Liver (tissue), 9 donors: Measurements from ENCODE around the gene ENPP3. TPM values are rescaled to one million over a fixed set of nuclear protein-coding genes. Genes with fewer than 3 reads are reported as not detected.

Experiments used
- DNase-seq: peaks from one replicate; pipeline ENCODE4 v3.0.0-alpha.2; 2017; ENCODE audit warnings: low spot score
- H3K27ac ChIP-seq, 2 donors: one replicate each; pipeline ENCODE4 v1.7.0; 2013; ENCODE audit warnings: inconsistent platforms in 2 of 2, low read length in 2 of 2, control low read depth in 1 of 2, low read depth in 1 of 2, mild to moderate bottlenecking in 1 of 2
- H3K27me3 ChIP-seq, 4 donors: one replicate each; pipeline versions ENCODE4 v1.6.1 to v1.7.0; 2013; ENCODE audit warnings: low read length in 3 of 4, inconsistent platforms in 1 of 4, mild to moderate bottlenecking in 1 of 4, moderate library complexity in 1 of 4; ENCODE audit not compliant: control insufficient read depth in 4 of 4, insufficient read depth in 4 of 4
- H3K36me3 ChIP-seq, 4 donors: one replicate each; pipeline versions ENCODE4 v1.6.1 to v1.7.0; 2013; ENCODE audit warnings: low read length in 3 of 4, mild to moderate bottlenecking in 3 of 4, low read depth in 1 of 4, moderate library complexity in 1 of 4; ENCODE audit not compliant: control insufficient read depth in 4 of 4, insufficient read depth in 3 of 4
- H3K4me1 ChIP-seq, 4 donors: one replicate each; pipeline versions ENCODE4 v1.6.1 to v1.7.0; 2013; ENCODE audit warnings: low read length in 3 of 4, mild to moderate bottlenecking in 3 of 4, moderate library complexity in 1 of 4; ENCODE audit not compliant: control insufficient read depth in 4 of 4, insufficient read depth in 4 of 4
- H3K4me3 ChIP-seq, 3 donors: one replicate each; pipeline versions ENCODE4 v1.6.1 to v1.7.0; 2013; ENCODE audit warnings: low read length in 3 of 3, control low read depth in 1 of 3, low read depth in 1 of 3, mild to moderate bottlenecking in 1 of 3
- H3K9ac ChIP-seq, 2 donors: one replicate each; pipeline ENCODE4 v1.7.0; 2013; ENCODE audit warnings: low read length in 2 of 2, mild to moderate bottlenecking in 2 of 2, moderate library complexity in 2 of 2, control low read depth in 1 of 2, low read depth in 1 of 2
- H3K9me3 ChIP-seq, 4 donors: one replicate each; pipeline versions ENCODE4 v1.6.1 to v1.7.0; 2013; ENCODE audit warnings: low read length in 3 of 4; ENCODE audit not compliant: control insufficient read depth in 4 of 4
- FOXA2 ChIP-seq: IDR thresholded peaks from 2 replicates; pipeline ENCODE4 v1.6.1; 2016; ENCODE audit warnings: antibody characterized with exemption
- GABPA ChIP-seq, 2 donors: IDR thresholded peaks in 1 of 2; conservative IDR thresholded peaks in 1 of 2; 2 replicates each; pipeline ENCODE4 v1.6.1; 2016; ENCODE audit warnings: antibody characterized with exemption in 2 of 2, mild to moderate bottlenecking in 1 of 2, moderate library complexity in 1 of 2
- HNF4A ChIP-seq, 2 donors: conservative IDR thresholded peaks; 2 replicates each; pipeline ENCODE4 v1.6.1; 2016; ENCODE audit warnings: antibody characterized with exemption in 2 of 2, mild to moderate bottlenecking in 2 of 2
- HNF4G ChIP-seq: IDR thresholded peaks from 2 replicates; pipeline ENCODE4 v1.6.1; 2016; ENCODE audit warnings: antibody characterized with exemption
- NR2F2 ChIP-seq: IDR thresholded peaks from 2 replicates; pipeline ENCODE4 v1.6.1; 2016; ENCODE audit warnings: antibody characterized with exemption
- RAD21 ChIP-seq, 2 donors: IDR thresholded peaks; 2 replicates each; pipeline ENCODE4 v1.6.1; 2016; ENCODE audit warnings: antibody characterized with exemption in 2 of 2, mild to moderate bottlenecking in 2 of 2
- RXRA ChIP-seq, 2 donors: IDR thresholded peaks; 2 replicates each; pipeline ENCODE4 v1.6.1; 2017 to 2018; ENCODE audit warnings: antibody characterized with exemption in 2 of 2, mild to moderate bottlenecking in 1 of 2
- SP1 ChIP-seq: IDR thresholded peaks from 2 replicates; pipeline ENCODE4 v1.6.1; 2018; ENCODE audit warnings: antibody characterized with exemption, mild to moderate bottlenecking
- YY1 ChIP-seq: IDR thresholded peaks from 2 replicates; pipeline ENCODE4 v1.6.1; 2016; ENCODE audit warnings: antibody characterized with exemption, mild to moderate bottlenecking
- WGBS: extraction: QIAGEN DNeasy Blood & Tissue Kit; methylation state at CpG from one replicate; pipeline ENCODE4 v1.1.7; 2013; 5-methylcytosine and 5-hydroxymethylcytosine counted together
- polyA plus RNA-seq, 2 donors: library from polyadenylated mRNA; stranded (reverse) in 1 of 2; unstranded in 1 of 2; fragments of 200-250 nt in 1 of 2; fragments of >200 nt in 1 of 2; fragmentation: Nextera tagmentation in 1 of 2; extraction: Ambion mirVana in 1 of 2; gene quantifications; one replicate each; pipeline versions ENCODE4 v1.2.1 to v1.2.3, GENCODE V29; 2013 to 2015
- total RNA-seq, 2 donors: library from RNA; depleted of rRNA; stranded (reverse); fragments of >200 nt; gene quantifications; one replicate each; pipeline ENCODE4 v1.2.3, GENCODE V29; 2014
- TF ChIP-seq, protein P1 (sequence below): IDR thresholded peaks from 2 replicates; pipeline ENCODE4 v1.6.1; 2016; ENCODE audit warnings: antibody characterized with exemption
- TF ChIP-seq, protein P2 (sequence below): IDR thresholded peaks from 2 replicates; pipeline ENCODE4 v1.6.1; 2016; ENCODE audit warnings: antibody characterized with exemption, mild to moderate bottlenecking
- TF ChIP-seq, protein P3 (sequence below): IDR thresholded peaks from 2 replicates; pipeline ENCODE4 v1.6.1; 2016; ENCODE audit warnings: antibody characterized with exemption
- TF ChIP-seq, protein P4 (sequence below): IDR thresholded peaks from 2 replicates; pipeline ENCODE4 v1.6.1; 2016; ENCODE audit warnings: antibody characterized with exemption
- donor health status: healthy.
- donor health status: healthy.
- donor health status: healthy.
- donor health status: healthy.
- donor health status: healthy.

The ENPP3 gene
- total and polyA plus RNA-seq, 4 donors = 0.51 to 6.1 (median 1.1) TPM

DNA sequence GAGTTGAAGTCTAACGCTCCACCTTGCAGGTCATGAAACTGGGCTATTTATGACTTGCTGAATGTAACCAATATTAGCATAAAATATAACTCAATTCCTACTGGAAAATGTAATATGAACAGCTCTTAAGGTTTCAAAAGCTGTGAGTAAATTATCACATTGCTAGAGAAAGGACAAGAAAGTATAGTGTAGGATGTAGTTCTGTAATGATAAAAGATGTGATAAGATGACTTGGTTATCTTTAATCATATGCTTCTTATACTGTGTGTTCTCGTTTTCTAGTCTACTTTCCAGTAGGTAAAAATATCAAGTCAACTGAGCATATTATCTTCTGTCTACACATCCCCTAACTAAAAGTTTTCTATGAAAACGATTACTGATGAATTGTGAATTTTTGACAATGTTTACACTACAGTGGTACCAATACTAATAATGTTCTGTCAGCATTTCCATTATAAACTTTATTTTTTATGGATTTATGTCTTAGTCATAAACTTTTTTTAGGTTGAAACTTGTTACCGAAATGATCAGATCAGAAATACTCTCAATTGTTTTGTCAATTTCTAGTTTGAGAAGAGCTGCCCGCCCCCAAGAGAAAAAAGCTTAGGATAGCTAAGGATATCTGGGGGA is 23.7 kb upstream of the ENPP3 start:
- Histone ChIP-seq H3K4me3 (no peak overlapping the region), H3K27ac (no peak overlapping the region), H3K9me3 (no peaks in the 10 kb centered on the region), H3K36me3 (peaks cover 3 to 60% (median 45%) of the 10 kb centered on the region in 4 donors), H3K27me3 (no peaks in the 10 kb centered on the region), H3K4me1 (peaks cover 0 to 2% (median 0%) of the 10 kb centered on the region in 4 donors), H3K9ac (no peak overlapping the region)
- 92% methylated on average over 5 of the region's 5 CpGs for WGBS
- DNase-seq = no peak
- TF ChIP-seq, protein P1, sequence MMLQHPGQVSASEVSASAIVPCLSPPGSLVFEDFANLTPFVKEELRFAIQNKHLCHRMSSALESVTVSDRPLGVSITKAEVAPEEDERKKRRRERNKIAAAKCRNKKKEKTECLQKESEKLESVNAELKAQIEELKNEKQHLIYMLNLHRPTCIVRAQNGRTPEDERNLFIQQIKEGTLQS = no peak
- TF ChIP-seq YY1 = no peak
- TF ChIP-seq HNF4A (conservative IDR thresholded peaks at IDR 0.05) = no peak
- TF ChIP-seq, protein P2, sequence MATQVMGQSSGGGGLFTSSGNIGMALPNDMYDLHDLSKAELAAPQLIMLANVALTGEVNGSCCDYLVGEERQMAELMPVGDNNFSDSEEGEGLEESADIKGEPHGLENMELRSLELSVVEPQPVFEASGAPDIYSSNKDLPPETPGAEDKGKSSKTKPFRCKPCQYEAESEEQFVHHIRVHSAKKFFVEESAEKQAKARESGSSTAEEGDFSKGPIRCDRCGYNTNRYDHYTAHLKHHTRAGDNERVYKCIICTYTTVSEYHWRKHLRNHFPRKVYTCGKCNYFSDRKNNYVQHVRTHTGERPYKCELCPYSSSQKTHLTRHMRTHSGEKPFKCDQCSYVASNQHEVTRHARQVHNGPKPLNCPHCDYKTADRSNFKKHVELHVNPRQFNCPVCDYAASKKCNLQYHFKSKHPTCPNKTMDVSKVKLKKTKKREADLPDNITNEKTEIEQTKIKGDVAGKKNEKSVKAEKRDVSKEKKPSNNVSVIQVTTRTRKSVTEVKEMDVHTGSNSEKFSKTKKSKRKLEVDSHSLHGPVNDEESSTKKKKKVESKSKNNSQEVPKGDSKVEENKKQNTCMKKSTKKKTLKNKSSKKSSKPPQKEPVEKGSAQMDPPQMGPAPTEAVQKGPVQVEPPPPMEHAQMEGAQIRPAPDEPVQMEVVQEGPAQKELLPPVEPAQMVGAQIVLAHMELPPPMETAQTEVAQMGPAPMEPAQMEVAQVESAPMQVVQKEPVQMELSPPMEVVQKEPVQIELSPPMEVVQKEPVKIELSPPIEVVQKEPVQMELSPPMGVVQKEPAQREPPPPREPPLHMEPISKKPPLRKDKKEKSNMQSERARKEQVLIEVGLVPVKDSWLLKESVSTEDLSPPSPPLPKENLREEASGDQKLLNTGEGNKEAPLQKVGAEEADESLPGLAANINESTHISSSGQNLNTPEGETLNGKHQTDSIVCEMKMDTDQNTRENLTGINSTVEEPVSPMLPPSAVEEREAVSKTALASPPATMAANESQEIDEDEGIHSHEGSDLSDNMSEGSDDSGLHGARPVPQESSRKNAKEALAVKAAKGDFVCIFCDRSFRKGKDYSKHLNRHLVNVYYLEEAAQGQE = no peak
- TF ChIP-seq, protein P3, sequence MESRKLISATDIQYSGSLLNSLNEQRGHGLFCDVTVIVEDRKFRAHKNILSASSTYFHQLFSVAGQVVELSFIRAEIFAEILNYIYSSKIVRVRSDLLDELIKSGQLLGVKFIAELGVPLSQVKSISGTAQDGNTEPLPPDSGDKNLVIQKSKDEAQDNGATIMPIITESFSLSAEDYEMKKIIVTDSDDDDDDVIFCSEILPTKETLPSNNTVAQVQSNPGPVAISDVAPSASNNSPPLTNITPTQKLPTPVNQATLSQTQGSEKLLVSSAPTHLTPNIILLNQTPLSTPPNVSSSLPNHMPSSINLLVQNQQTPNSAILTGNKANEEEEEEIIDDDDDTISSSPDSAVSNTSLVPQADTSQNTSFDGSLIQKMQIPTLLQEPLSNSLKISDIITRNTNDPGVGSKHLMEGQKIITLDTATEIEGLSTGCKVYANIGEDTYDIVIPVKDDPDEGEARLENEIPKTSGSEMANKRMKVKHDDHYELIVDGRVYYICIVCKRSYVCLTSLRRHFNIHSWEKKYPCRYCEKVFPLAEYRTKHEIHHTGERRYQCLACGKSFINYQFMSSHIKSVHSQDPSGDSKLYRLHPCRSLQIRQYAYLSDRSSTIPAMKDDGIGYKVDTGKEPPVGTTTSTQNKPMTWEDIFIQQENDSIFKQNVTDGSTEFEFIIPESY = no peak
- no peak for TF ChIP-seq RXRA (IDR thresholded peaks at IDR 0.05)
- TF ChIP-seq SP1 = no peak
- TF ChIP-seq GABPA (IDR thresholded peaks at IDR 0.05 in 1 of 2, conservative IDR thresholded peaks at IDR 0.05 in 1 of 2) = no peak
- TF ChIP-seq FOXA2 = no peak
- TF ChIP-seq NR2F2 = no peak
- TF ChIP-seq RAD21 (IDR thresholded peaks at IDR 0.05) = no peak
- TF ChIP-seq, protein P4, sequence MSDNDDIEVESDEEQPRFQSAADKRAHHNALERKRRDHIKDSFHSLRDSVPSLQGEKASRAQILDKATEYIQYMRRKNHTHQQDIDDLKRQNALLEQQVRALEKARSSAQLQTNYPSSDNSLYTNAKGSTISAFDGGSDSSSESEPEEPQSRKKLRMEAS = no peak
- TF ChIP-seq HNF4G = no peak

DNA sequence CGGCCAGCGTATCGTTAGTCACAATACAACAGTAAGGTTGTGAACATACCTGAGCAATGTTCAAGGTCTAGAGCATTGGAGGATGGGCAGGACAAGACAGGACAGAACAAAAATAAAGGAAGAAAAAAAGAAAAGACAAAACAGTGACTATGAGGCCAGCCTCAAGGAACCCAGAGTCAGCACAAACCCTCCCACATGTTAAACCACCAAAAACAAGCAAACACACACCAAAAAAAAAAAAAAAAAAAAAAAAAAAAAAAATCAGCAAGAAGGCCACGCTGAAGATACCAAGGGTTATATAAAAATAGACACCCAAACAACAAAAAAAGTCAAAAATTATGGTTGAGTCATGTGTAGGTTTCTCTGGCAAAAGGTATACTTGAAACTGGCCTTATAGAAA is 21.8 kb upstream of the ENPP3 start:
- Histone ChIP-seq H3K36me3 (peaks cover 6 to 59% (median 52%) of the 10 kb centered on the region in 4 donors), H3K27me3 (no peaks in the 10 kb centered on the region), H3K9me3 (no peaks in the 10 kb centered on the region), H3K27ac (no peak overlapping the region), H3K9ac (no peak overlapping the region), H3K4me3 (no peak overlapping the region), H3K4me1 (peaks cover 0 to 4% (median 0%) of the 10 kb centered on the region in 4 donors)
- no peak for DNase-seq
- TF ChIP-seq YY1 = no peak
- TF ChIP-seq, protein P2 = no peak
- no peak for TF ChIP-seq NR2F2
- no peak for TF ChIP-seq FOXA2
- no peak for TF ChIP-seq GABPA (IDR thresholded peaks at IDR 0.05 in 1 of 2, conservative IDR thresholded peaks at IDR 0.05 in 1 of 2)
- TF ChIP-seq HNF4A (conservative IDR thresholded peaks at IDR 0.05) = no peak
- TF ChIP-seq, protein P4 = no peak
- TF ChIP-seq SP1 = no peak
- TF ChIP-seq, protein P3 = no peak
- TF ChIP-seq RAD21 (IDR thresholded peaks at IDR 0.05) = no peak
- WGBS = 92% methylated on average over 4 of the region's 4 CpGs
